ENCODE results near the gene DBP. TPM values are rescaled to one million over a fixed set of nuclear protein-coding genes. Genes with fewer than 3 reads are reported as not detected.

Gene DBP
- total RNA-seq, 2 experiments from 2014 or later = 8.3 to 12.4 TPM

- peak overlapping the region; percentile 82 for H3K27ac Mint-ChIP-seq
- H3K36me3 Mint-ChIP-seq (ENCODE audit: low read depth) = peaks cover 11% of the 10 kb centered on the region
- POLR2A ChIA-PET = no interaction called here
- H3K27me3 Mint-ChIP-seq = no peaks in the 10 kb centered on the region
- no peak for ATAC-seq
- no peaks in the 10 kb centered on the region for H3K9me3 Mint-ChIP-seq (ENCODE audit: low read depth)
- DNase-seq = peak; percentile 38
- CTCF ChIA-PET = no interaction called here
- peak overlapping the region; percentile 52 for H3K4me3 Mint-ChIP-seq
- H3K4me1 Mint-ChIP-seq = peaks cover 40% of the 10 kb centered on the region
- intact Hi-C loops (cut with DNase I, micrococcal nuclease) = loop anchor here (2.0 to 10.0 kb wide), 7 partner anchors 325 to 1525 kb away; partner anchors contain the start of genes FTL (in 2 of the 2), ALDH16A1 (in 1 of the 2), C19orf73 (in 1 of the 2) and NOSIP (in 1 of the 2)
These were observed 2.5 kb upstream of the DBP start for GRCh38 chr19:48639483-48640375.

- CTCF ChIA-PET = no interaction called here
- no peaks in the 10 kb centered on the region for H3K9me3 Mint-ChIP-seq (ENCODE audit: low read depth)
- H3K27ac Mint-ChIP-seq = peak overlapping the region; percentile 99
- intact Hi-C loops (cut with DNase I, micrococcal nuclease) = loop anchor here (1.0 to 10.0 kb wide), 8 partner anchors 7 to 1524 kb away; partner anchors contain the start of genes FTL (in 2 of the 2), ALDH16A1 (in 1 of the 2), C19orf73 (in 1 of the 2) and CA11 (in 1 of the 2)
- DNase-seq (peak; percentile 33), ATAC-seq (no peak)
- no peaks in the 10 kb centered on the region for H3K27me3 Mint-ChIP-seq
- H3K4me1 Mint-ChIP-seq = peaks cover 42% of the 10 kb centered on the region
- H3K36me3 Mint-ChIP-seq (ENCODE audit: low read depth) = peaks cover 11% of the 10 kb centered on the region
- H3K4me3 Mint-ChIP-seq = peak overlapping the region; percentile 83
- POLR2A ChIA-PET = no interaction called here
These were observed 1.7 kb upstream of the DBP start for GRCh38 chr19:48638831-48639381.

GRCh38 chr19:48637948-48638830 is 1.0 kb upstream of the DBP start:
- intact Hi-C loops (cut with DNase I, micrococcal nuclease) = loop anchor here (1.0 to 10.0 kb wide), 12 partner anchors 8 to 1523 kb away; partner anchors contain the start of genes FTL (in 2 of the 2), ALDH16A1 (in 1 of the 2), C19orf73 (in 1 of the 2) and CA11 (in 1 of the 2)
- ATAC-seq (peak; percentile 16), DNase-seq (peak; percentile 85)
- H3K27ac Mint-ChIP-seq = peak overlapping the region; percentile 99
- H3K36me3 Mint-ChIP-seq (ENCODE audit: low read depth) = peaks cover 11% of the 10 kb centered on the region
- POLR2A ChIA-PET = interaction anchor here (0.6 to 1.3 kb wide), 2 partner anchors 19 to 323 kb away, joined by 3 to 5 read pairs; partner anchors contain the start of genes RPL18 and SPHK2
- H3K9me3 Mint-ChIP-seq (ENCODE audit: low read depth) = no peaks in the 10 kb centered on the region
- no peaks in the 10 kb centered on the region for H3K27me3 Mint-ChIP-seq
- peaks cover 48% of the 10 kb centered on the region for H3K4me1 Mint-ChIP-seq
- CTCF ChIA-PET = no interaction called here
- peak overlapping the region; percentile 83 for H3K4me3 Mint-ChIP-seq

GRCh38 chr19:48637449-48637947 is 319 bp upstream of the DBP start:
- H3K27me3 Mint-ChIP-seq = no peaks in the 10 kb centered on the region
- peak overlapping the region; percentile 99 for H3K27ac Mint-ChIP-seq
- POLR2A ChIA-PET = interaction anchor here (1.3 kb wide), 1 partner anchor 18 kb away, joined by 3 read pairs; the partner anchor contains the start of genes RPL18 and SPHK2
- intact Hi-C loops (cut with DNase I, micrococcal nuclease) = loop anchor here (1.0 to 10.0 kb wide), 10 partner anchors 77 to 1523 kb away; partner anchors contain the start of genes FTL (in 2 of the 2), ALDH16A1 (in 1 of the 2), GYS1 (in 1 of the 2) and NOSIP (in 1 of the 2)
- peaks cover 54% of the 10 kb centered on the region for H3K4me1 Mint-ChIP-seq
- no peaks in the 10 kb centered on the region for H3K9me3 Mint-ChIP-seq (ENCODE audit: low read depth)
- ATAC-seq (peak; percentile 75), DNase-seq (peak; percentile 98)
- CTCF ChIA-PET = interaction anchor here (0.7 kb wide), 1 partner anchor 274 kb away, joined by 4 read pairs; the partner anchor contains the start of gene TMEM143
- H3K4me3 Mint-ChIP-seq = peak overlapping the region; percentile 83
- H3K36me3 Mint-ChIP-seq (ENCODE audit: low read depth) = peaks cover 11% of the 10 kb centered on the region

- CTCF ChIA-PET = no interaction called here
- peaks cover 57% of the 10 kb centered on the region for H3K4me1 Mint-ChIP-seq
- H3K36me3 Mint-ChIP-seq (ENCODE audit: low read depth) = peaks cover 11% of the 10 kb centered on the region
- peak overlapping the region; percentile 83 for H3K4me3 Mint-ChIP-seq
- ATAC-seq (no peak), DNase-seq (peak; percentile 49)
- POLR2A ChIA-PET = interaction anchor here (1.3 kb wide), 1 partner anchor 17 kb away, joined by 3 read pairs; the partner anchor contains the start of genes RPL18 and SPHK2
- peak overlapping the region; percentile 85 for H3K27ac Mint-ChIP-seq
- intact Hi-C loops (cut with DNase I, micrococcal nuclease) = loop anchor here (1.0 to 10.0 kb wide), 11 partner anchors 102 to 1521 kb away; partner anchors contain the start of genes FTL (in 2 of the 2), ALDH16A1 (in 1 of the 2), CYTH2 (in 1 of the 2) and NOSIP (in 1 of the 2)
- H3K27me3 Mint-ChIP-seq = no peaks in the 10 kb centered on the region
- H3K9me3 Mint-ChIP-seq (ENCODE audit: low read depth) = no peaks in the 10 kb centered on the region
These were observed 967 bp downstream of the DBP start for GRCh38 chr19:48635966-48636858.

GRCh38 chr19:48635263-48635965 is 1.8 kb downstream of the DBP start:
- CTCF ChIA-PET = interaction anchor here (1.2 kb wide), 1 partner anchor 47 kb away, joined by 3 read pairs; no protein-coding TSS in a partner anchor
- H3K9me3 Mint-ChIP-seq (ENCODE audit: low read depth) = no peaks in the 10 kb centered on the region
- POLR2A ChIA-PET = no interaction called here
- no peaks in the 10 kb centered on the region for H3K27me3 Mint-ChIP-seq
- intact Hi-C loops (cut with DNase I, micrococcal nuclease) = loop anchor here (1.0 to 10.0 kb wide), 10 partner anchors 103 to 1521 kb away; partner anchors contain the start of genes FTL (in 2 of the 2), ALDH16A1 (in 1 of the 2), CYTH2 (in 1 of the 2) and NOSIP (in 1 of the 2)
- peak overlapping the region; percentile 83 for H3K4me3 Mint-ChIP-seq
- H3K36me3 Mint-ChIP-seq (ENCODE audit: low read depth) = peaks cover 11% of the 10 kb centered on the region
- H3K27ac Mint-ChIP-seq = peak overlapping the region; percentile 88
- peaks cover 59% of the 10 kb centered on the region for H3K4me1 Mint-ChIP-seq
- ATAC-seq (peak; percentile 21), DNase-seq (peak; percentile 88)

GRCh38 chr19:48634424-48635262 is 2.5 kb downstream of the DBP start:
- no peaks in the 10 kb centered on the region for H3K9me3 Mint-ChIP-seq (ENCODE audit: low read depth)
- H3K4me1 Mint-ChIP-seq = peaks cover 57% of the 10 kb centered on the region

GRCh38 chr19:48634036-48634342 is 3.2 kb downstream of the DBP start:
- ChIA-PET CTCF (interaction anchor here (0.5 to 2.2 kb wide), 6 partner anchors 10 to 144 kb away, joined by 3 to 6 read pairs (median 4); partner anchors contain the start of gene CA11), POLR2A (interaction anchor here (0.6 to 1.6 kb wide), 5 partner anchors 10 to 23 kb away, joined by 3 to 7 read pairs (median 4); partner anchors contain the start of genes CA11, RPL18 and SPHK2)
- intact Hi-C loops (cut with DNase I, micrococcal nuclease) = loop anchor here (1.0 to 10.0 kb wide), 6 partner anchors 10 to 1519 kb away; partner anchors contain the start of genes RPL18 (in 2 of the 2), SPHK2 (in 2 of the 2), FTL (in 1 of the 2) and NOSIP (in 1 of the 2)
- DNase-seq = no peak
- H3K9me3 Mint-ChIP-seq (ENCODE audit: low read depth) = no peaks in the 10 kb centered on the region
- H3K4me3 Mint-ChIP-seq = peak overlapping the region; percentile 74
- no peaks in the 10 kb centered on the region for H3K27me3 Mint-ChIP-seq
- H3K27ac Mint-ChIP-seq = peak overlapping the region; percentile 94
- H3K36me3 Mint-ChIP-seq (ENCODE audit: low read depth) = peaks cover 14% of the 10 kb centered on the region
- peaks cover 54% of the 10 kb centered on the region for H3K4me1 Mint-ChIP-seq
- no peak for ATAC-seq

More at GRCh38 chr19:48634424-48635262, 2.5 kb downstream of the DBP start:
- ChIA-PET POLR2A (interaction anchor here (0.6 to 1.6 kb wide), 5 partner anchors 11 to 24 kb away, joined by 3 to 7 read pairs (median 4); partner anchors contain the start of genes CA11, RPL18 and SPHK2), CTCF (interaction anchor here (0.5 to 2.2 kb wide), 7 partner anchors 10 to 225 kb away, joined by 3 to 6 read pairs (median 3); partner anchors contain the start of gene CA11)
- Mint-ChIP-seq H3K27me3 (no peaks in the 10 kb centered on the region), H3K27ac (peak overlapping the region; percentile 94), H3K4me3 (peak overlapping the region; percentile 74), H3K36me3 (ENCODE audit: low read depth) (peaks cover 13% of the 10 kb centered on the region)
- ATAC-seq (peak; percentile 43), DNase-seq (peak; percentile 97)
- intact Hi-C loops (cut with DNase I, micrococcal nuclease) = loop anchor here (1.0 to 10.0 kb wide), 12 partner anchors 10 to 1520 kb away; partner anchors contain the start of genes FTL (in 2 of the 2), RPL18 (in 2 of the 2), SPHK2 (in 2 of the 2) and ALDH16A1 (in 1 of the 2)

Measured in activated CD4-positive, alpha-beta T cell treated with anti-CD3 and anti-CD28 coated beads for 36 hours (primary cell).